ENCODE data around the gene MMP25.

- TF ChIP-seq, protein P1, sequence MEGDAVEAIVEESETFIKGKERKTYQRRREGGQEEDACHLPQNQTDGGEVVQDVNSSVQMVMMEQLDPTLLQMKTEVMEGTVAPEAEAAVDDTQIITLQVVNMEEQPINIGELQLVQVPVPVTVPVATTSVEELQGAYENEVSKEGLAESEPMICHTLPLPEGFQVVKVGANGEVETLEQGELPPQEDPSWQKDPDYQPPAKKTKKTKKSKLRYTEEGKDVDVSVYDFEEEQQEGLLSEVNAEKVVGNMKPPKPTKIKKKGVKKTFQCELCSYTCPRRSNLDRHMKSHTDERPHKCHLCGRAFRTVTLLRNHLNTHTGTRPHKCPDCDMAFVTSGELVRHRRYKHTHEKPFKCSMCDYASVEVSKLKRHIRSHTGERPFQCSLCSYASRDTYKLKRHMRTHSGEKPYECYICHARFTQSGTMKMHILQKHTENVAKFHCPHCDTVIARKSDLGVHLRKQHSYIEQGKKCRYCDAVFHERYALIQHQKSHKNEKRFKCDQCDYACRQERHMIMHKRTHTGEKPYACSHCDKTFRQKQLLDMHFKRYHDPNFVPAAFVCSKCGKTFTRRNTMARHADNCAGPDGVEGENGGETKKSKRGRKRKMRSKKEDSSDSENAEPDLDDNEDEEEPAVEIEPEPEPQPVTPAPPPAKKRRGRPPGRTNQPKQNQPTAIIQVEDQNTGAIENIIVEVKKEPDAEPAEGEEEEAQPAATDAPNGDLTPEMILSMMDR (IDR thresholded peaks at IDR 0.05): no peak
- TF ChIP-seq, protein P2, sequence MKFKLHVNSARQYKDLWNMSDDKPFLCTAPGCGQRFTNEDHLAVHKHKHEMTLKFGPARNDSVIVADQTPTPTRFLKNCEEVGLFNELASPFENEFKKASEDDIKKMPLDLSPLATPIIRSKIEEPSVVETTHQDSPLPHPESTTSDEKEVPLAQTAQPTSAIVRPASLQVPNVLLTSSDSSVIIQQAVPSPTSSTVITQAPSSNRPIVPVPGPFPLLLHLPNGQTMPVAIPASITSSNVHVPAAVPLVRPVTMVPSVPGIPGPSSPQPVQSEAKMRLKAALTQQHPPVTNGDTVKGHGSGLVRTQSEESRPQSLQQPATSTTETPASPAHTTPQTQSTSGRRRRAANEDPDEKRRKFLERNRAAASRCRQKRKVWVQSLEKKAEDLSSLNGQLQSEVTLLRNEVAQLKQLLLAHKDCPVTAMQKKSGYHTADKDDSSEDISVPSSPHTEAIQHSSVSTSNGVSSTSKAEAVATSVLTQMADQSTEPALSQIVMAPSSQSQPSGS (CRISPR knock-in tag; IDR thresholded peaks at IDR 0.05; ENCODE audit: borderline replicate concordance, low read depth): no peak
- TF ChIP-seq, protein P3, sequence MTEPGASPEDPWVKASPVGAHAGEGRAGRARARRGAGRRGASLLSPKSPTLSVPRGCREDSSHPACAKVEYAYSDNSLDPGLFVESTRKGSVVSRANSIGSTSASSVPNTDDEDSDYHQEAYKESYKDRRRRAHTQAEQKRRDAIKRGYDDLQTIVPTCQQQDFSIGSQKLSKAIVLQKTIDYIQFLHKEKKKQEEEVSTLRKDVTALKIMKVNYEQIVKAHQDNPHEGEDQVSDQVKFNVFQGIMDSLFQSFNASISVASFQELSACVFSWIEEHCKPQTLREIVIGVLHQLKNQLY (CRISPR knock-in tag; IDR thresholded peaks at IDR 0.05): no peak
- TF ChIP-seq ZNF416 (CRISPR knock-in tag; IDR thresholded peaks at IDR 0.05) (no peak), TEAD1 (CRISPR knock-in tag; IDR thresholded peaks at IDR 0.05) (no peak), NFYB (CRISPR knock-in tag; conservative IDR thresholded peaks at IDR 0.05; ENCODE audit: low read depth) (no peak), IRF2 (CRISPR knock-in tag; IDR thresholded peaks at IDR 0.05; ENCODE audit: borderline replicate concordance, low read depth) (no peak)
- TF ChIP-seq, protein P4, sequence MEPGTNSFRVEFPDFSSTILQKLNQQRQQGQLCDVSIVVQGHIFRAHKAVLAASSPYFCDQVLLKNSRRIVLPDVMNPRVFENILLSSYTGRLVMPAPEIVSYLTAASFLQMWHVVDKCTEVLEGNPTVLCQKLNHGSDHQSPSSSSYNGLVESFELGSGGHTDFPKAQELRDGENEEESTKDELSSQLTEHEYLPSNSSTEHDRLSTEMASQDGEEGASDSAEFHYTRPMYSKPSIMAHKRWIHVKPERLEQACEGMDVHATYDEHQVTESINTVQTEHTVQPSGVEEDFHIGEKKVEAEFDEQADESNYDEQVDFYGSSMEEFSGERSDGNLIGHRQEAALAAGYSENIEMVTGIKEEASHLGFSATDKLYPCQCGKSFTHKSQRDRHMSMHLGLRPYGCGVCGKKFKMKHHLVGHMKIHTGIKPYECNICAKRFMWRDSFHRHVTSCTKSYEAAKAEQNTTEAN (CRISPR knock-in tag; IDR thresholded peaks at IDR 0.05): no peak
These were observed 16.7 kb upstream of the MMP25 start for GRCh38 chr16:3029491-3030221.

Data from WTC11 (cell line).